HG03460 (cell line): ENCODE data around the gene VTN.

Experiments used
- ATAC-seq: cut with Tn5 transposase; IDR thresholded peaks from one replicate; pipeline ENCODE4 v1.9.1; 2021; ENCODE audit not compliant: unreplicated experiment

VTN gene

GRCh38 chr17:28395968-28396367 lies 25.9 kb upstream of the VTN start:
- no peak for ATAC-seq

- no peak for ATAC-seq
These were observed 25.3 kb upstream of the VTN start for GRCh38 chr17:28395426-28395825.

GRCh38 chr17:28394337-28395116 lies 24.4 kb upstream of the VTN start:
- ATAC-seq: no peak

- ATAC-seq: no peak
These were observed 22.4 kb upstream of the VTN start for GRCh38 chr17:28392491-28392890.

GRCh38 chr17:28391401-28391800 lies 21.3 kb upstream of the VTN start:
- no peak for ATAC-seq

- ATAC-seq: no peak
These were observed 20.9 kb upstream of the VTN start for GRCh38 chr17:28390984-28391383.

- no peak for ATAC-seq
These were observed 20.5 kb upstream of the VTN start for GRCh38 chr17:28390563-28390962.

GRCh38 chr17:28390141-28390540 lies 20.0 kb upstream of the VTN start:
- no peak for ATAC-seq

GRCh38 chr17:28388106-28388505 lies 18.0 kb upstream of the VTN start:
- ATAC-seq: no peak

GRCh38 chr17:28386391-28386790 lies 16.3 kb upstream of the VTN start:
- ATAC-seq: no peak

GRCh38 chr17:28385406-28385805 lies 15.3 kb upstream of the VTN start:
- ATAC-seq: no peak

- peak; percentile 33 for ATAC-seq
These were observed 14.9 kb upstream of the VTN start for GRCh38 chr17:28385037-28385400.

- ATAC-seq: peak; percentile 56
These were observed 14.4 kb upstream of the VTN start for GRCh38 chr17:28384281-28385036.

- no peak for ATAC-seq
These were observed 11.2 kb upstream of the VTN start for GRCh38 chr17:28381141-28381825.

- ATAC-seq: no peak
These were observed 10.0 kb upstream of the VTN start for GRCh38 chr17:28379814-28380801.

GRCh38 chr17:28372945-28373274 lies 2.8 kb upstream of the VTN start:
- no peak for ATAC-seq

- peak; percentile 23 for ATAC-seq
These were observed 2.3 kb upstream of the VTN start for GRCh38 chr17:28372203-28372944.

GRCh38 chr17:28371245-28372202 lies 1.4 kb upstream of the VTN start, which contains the start of gene SARM1:
Gene SARM1 (plus strand): TSS chr17:28371694. CDS start chr17:28372033, 339 bp downstream.
- ATAC-seq: peak; percentile 68

- no peak for ATAC-seq
These were observed 617 bp upstream of the VTN start for GRCh38 chr17:28370744-28371103.
